SU-DHL-6 (cell line): Measurements from ENCODE around the gene SH3RF3.

Experiments
- CTCF ChIP-seq: fragments of 200-600 bp; sonication (generic); IDR thresholded peaks from one replicate; pipeline ENCODE4 v1.5.1; 2017; ENCODE audit warnings: antibody characterized with exemption, mild to moderate bottlenecking, low read length, moderate library complexity; ENCODE audit not compliant: insufficient read depth, poor library complexity, severe bottlenecking
- EZH2phosphoT487 ChIP-seq: fragments of 200-600 bp; sonication (generic), shearing (Covaris generic); conservative IDR thresholded peaks from 2 replicates; pipeline ENCODE4 v1.6.1; 2018; ENCODE audit warnings: mild to moderate bottlenecking, antibody characterized with exemption, low read length, moderate library complexity, mixed read lengths

- no peak for TF ChIP-seq CTCF
- TF ChIP-seq EZH2phosphoT487, result no peak
These were observed 97.6 kb downstream of the SH3RF3 start for GRCh38 chr2:109226622-109227021.
